GM15510 (cell line): Measurements from ENCODE around the gene EXOSC3.

Experiments
- POLR2A ChIP-seq: IDR thresholded peaks from 3 replicates; pipeline ENCODE4 v1.6.1; 2011; ENCODE audit warnings: borderline replicate concordance; ENCODE audit not compliant: insufficient read length; ENCODE audit errors: extremely low read depth

The EXOSC3 gene

DNA sequence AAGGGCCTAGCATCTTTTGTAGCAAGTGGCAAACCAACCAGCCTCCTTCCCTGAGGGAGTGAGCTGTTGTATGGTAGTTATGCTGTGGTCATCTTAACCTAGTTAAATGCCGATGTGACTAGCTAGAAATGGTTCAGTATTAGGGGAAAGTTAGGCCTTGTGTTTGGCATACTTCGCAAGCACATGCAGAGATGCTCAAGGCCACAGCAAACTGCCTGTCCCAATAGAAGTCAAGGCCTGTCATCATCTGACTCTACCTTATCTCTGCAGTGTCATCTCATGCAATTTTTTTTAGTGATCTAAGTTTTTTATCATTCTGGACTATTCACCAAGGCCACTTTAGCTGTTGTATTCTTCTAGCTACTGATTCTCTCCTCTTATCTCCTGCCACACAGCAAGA is 5.2 kb upstream of the EXOSC3 start:
- TF ChIP-seq POLR2A, result no peak

DNA sequence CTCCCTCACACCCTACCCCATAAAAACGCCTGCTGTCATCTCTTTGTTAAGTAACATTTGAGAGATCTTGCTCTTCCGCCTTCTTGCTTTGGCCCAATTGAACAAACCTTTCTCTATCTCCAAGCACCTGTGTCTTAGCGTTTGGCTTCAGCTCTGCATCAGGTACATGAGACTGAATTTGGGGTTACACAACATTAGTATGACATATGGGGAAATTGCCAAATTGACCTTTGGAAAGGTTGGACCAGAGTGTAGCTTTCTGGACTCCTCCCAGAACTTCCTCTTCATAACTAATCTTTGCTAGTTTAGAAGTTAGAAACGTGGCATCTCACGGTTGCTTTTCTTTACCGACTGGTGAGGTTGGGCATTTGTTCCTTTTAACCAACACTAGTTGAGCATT is 3.5 kb upstream of the EXOSC3 start:
- no peak for TF ChIP-seq POLR2A

DNA sequence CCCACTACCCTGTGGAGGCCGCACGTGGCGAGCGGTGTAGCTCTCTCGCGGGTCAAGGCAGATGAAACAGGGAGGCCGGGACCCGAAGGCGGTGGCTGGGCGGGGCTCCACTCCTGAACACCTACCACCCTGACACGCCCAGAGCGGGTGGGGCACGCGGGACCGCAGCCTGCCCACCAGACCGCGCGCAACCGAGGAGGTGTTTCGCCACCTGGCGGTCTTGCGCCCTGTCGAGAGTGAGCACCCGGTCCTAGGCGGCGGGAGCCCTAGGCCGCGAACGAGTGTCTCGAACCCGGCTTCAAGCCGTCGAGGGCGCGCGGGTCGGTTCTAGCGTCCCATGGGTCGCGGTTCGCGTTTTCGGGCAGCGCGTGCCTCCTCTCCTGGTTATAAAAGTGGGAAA is 2.2 kb upstream of the EXOSC3 start:
- no peak for TF ChIP-seq POLR2A

DNA sequence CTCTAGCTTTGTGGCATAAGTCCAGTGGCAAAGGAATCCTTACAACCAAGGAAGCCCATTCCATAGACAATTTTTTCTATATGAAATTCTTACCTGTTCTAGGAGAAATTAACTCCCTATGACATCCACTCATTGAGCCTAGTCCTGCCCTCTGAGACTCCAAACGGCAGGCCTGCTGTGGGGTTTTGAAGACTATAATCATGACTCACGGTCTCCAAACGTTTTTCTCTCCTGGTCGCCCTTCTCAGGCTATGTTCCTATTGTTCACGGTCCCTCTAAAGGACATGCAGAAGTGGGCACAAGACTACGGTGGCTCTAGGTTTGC is 611 bp downstream of the EXOSC3 start:
- no peak for TF ChIP-seq POLR2A

DNA sequence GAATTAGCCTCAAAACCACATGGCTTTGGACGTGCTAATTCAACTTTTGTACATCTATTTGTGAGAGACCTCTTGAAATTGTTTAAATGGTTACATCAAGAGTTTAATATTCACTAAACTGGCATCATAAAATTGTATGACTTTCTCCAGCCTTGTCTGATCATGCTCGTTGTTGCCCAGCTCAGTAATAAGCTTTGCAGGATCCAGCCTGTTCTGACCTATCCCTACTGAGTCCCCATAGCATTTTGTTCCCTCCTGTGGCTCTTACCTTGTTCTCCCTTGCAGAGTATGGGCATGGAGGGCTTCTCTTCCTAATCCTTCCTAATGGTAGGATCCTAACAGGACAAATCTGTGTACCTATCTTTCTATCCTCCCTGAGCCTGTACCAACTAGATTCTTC is 6.3 kb downstream of the EXOSC3 start:
- TF ChIP-seq POLR2A, result no peak

DNA sequence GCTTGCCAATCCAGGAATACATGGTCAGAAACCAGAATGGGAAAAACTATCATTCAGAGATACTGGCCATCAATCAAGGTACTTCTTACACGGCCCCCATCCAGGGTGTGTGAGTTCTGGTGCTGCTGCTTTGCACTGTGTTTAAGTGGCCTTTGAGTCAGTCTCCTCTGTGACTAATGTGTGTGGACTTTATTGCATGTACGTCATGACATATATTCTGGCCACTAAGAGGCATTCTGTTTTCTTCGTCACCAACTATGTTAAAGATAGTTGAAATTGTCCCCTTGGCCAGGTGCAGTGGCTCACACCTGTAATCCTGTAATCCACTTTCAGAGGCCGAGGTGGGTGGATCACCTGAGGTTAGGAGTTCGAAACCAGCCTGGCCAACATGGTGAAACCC is 8.5 kb downstream of the EXOSC3 start:
- no peak for TF ChIP-seq POLR2A

DNA sequence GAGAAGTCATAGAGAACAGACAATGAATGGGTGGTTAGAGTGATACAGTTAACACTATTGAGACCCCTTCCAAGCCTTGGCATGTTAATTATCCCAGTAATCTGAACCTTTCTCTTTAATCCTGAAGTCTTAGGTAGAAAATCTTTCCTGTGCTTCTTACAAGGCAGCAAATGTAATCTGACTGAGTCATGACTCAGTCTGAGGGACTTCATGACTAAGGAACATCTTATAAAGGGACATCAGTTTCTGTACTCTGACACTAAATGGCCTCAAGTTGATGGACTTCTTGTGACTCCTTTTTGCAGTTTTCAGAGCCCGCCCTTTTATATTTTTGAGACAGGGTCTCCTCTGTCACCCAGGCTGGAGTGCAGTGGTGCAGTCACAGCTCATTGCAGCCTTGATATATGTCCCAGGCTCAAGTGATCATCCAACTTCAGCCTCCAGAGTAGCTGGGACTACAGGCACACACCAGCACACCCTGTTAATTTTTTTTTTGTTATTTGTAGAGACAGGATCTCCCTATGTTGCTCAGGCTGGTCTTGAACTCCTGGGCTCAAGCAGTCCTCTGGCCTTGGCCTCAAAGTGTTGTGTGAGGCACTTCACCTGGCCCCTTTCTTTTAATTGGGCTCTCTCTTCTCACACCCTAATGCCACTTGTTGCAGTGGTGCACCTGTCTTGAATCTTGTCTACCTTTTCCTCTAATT is 9.5 kb downstream of the EXOSC3 start:
- TF ChIP-seq POLR2A, result no peak

DNA sequence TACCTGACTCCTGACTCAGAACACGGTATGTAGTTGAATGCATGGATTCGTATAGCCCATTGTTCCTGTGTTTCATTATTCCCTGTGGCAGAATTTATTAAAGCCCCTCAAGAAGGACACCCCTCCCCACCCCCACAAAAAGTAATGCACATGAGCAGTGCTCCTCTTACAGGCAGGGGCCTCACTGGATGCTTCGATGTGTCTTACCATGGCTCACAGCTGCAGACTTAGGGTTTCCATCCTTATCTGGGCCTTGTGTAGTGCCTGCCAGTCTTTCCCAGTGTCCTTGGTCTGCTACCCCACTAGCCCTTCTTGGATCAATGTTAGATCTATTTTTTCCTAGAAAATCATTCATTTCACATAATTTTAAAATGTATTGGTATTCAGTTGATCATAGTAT is 14.9 kb downstream of the EXOSC3 start:
- TF ChIP-seq POLR2A, result no peak

DNA sequence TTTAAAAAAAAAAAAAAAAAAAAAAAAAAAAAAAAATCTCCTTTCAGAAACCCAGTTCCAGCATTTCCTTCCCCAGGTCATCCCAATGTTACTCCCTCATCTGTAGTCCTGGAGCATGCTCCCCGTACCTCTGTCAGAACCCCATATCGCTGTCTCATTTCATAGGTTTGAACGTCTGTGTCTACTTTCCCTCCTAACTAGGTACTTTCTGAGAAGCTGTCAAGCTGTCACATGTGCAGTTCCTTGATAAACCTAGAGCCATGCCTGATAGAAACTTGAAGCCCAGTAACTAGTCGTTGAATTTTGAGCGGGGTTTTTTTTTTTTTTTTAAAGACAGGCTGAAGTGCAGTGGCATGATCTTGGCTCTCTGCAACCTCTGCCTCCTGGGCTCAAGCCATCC is 15.6 kb downstream of the EXOSC3 start:
- TF ChIP-seq POLR2A, result no peak

DNA sequence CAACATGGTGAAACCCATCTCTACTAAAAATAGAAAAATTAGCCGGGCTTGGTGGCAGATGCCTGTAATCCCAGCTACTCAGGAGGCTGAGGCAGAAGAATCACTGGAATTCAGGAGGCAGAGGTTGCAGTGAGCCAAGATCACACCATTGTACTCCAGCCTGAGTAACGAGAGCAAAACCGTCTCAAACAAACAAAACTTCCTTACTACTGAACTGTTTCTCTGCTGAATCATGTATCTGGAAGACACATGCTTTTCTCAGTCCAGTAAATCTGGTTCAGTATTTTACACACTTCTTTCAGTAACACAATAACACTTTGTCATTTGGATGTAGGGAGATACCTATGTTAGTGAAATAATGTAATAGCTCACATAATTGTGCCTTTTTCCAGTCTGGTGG is 23.4 kb downstream of the EXOSC3 start:
- TF ChIP-seq POLR2A, result no peak

DNA sequence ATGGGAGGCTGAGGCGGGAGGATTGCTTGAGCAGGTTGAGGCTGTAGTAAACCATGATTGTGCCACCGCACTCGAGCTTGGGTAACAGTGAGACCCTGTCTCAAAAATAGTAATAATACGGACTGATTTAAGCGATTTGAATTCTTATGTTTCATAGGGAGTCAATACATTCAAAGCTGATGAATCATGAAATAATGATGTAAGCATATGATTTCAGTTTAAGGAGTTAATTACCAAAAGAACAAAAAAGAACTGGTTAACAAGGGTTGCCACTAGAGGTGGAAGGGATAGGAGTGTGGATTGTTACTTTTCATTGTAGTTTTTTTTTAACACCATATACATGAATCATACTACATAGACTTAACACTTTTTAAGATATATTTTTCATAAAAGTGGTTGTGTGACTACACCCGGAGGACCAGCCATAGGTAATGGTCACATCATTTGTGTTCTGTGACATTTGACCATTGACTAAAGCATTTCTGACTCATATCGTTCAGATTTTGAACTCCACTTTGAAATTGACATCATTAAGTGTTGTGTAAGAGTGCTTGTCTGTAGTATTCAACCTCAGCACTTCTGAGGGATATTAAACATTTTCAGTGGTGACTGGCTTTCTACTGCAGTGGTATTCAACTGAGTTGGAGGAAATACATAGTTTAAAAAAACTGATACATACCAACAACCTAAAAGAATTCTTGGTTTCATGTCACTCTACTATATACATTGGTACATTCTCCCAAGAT is 24.3 kb downstream of the EXOSC3 start:
- no peak for TF ChIP-seq POLR2A

DNA sequence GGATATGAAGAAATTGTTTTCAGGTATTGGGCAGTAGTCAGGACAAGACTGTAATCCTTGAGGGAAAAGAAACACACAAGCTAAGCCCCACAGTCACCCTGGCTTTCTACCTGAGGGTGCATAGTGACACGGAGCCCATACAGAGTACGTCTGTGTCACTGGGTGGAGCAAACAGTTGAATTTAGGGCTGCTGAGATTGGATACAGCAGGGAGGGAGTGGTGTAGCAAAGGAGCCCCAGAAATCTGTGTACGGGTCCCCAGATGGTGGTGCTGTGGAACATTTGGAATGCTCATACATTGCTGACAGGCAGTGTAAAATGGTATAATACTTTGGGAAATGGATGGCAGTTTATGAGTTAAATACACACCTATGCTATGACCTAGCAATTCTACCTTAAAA is 26.1 kb downstream of the EXOSC3 start:
- no peak for TF ChIP-seq POLR2A

DNA sequence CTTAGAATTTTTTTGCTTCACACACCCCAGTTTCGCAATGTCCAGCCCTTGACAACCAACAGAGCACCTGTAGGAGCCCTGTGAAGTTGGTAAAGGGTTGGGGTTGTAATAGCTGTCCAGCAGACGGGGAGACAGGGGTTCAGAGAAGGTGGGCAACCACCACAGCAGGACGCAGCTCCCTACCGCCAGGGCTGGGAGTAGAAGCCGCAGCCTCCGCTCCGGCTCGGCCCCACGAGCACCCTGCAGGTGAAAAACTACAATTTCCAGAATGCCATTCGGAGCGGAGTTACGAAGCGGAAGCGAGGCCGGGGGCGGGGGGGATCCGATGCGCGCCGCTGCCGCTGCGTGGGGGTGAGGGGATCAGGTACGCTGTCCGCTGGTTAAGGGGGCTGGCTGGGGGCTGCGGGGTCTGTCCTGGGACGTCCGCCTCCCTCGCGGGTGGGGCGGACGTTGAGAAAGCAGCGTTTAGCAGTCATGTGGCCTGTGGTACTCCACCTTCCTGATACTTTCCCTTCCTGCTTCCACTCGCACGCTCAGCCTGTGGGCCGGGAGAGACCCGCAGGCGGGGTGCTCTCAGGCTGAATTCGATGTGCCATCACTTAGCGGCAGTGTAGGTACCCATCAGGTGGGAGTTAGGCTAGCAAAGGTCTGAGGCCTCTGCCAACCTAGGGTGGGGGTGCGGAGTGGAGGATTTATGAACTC is 31.2 kb downstream of the EXOSC3 start, which contains the start of gene TRMT10B:
TRMT10B (plus strand) TSS at position 317 of the 702 bp plus-strand sequence. CDS start 8,127 bp downstream, outside the sequence.
- TF ChIP-seq POLR2A, result peak; percentile 69

DNA sequence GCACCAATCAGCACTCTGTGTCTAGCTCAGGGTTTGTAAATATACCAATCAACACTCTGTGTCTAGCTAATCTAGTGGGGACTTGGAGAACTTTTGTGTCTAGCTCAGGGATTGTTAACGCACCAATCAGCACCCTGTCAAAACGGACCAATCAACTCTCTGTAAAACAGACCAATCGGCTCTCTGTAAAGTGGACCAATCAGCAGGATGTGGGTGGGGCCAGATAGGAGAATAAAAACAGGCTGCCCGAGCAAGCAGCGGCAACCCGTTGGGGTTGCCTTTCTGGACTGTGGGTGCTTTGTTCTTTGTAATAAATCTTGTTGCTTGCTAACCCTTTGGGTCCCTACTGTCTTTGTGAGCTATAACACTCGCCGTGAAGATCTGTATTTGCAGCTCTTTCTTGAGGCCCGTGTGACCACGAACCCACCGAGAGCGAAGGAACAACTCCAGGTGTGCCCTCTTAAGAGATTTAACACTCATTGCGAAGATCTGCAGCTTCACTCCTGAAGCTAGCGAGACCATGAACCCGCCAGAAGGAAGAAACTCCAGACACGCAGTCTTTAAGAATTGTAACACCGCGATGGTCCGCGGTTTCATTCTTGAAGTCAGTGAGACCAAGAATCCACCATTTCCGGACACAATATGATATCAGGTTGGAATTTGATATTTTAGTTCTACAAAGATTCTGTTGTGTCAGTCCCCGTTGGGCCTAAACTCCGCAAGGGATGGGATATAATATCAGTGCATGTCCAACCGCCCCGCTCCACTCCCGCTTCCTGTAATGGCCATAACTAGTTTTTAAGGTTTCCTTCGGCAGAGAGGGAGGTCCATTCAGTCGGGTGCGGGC is 32.0 kb downstream of the EXOSC3 start:
- no peak for TF ChIP-seq POLR2A

DNA sequence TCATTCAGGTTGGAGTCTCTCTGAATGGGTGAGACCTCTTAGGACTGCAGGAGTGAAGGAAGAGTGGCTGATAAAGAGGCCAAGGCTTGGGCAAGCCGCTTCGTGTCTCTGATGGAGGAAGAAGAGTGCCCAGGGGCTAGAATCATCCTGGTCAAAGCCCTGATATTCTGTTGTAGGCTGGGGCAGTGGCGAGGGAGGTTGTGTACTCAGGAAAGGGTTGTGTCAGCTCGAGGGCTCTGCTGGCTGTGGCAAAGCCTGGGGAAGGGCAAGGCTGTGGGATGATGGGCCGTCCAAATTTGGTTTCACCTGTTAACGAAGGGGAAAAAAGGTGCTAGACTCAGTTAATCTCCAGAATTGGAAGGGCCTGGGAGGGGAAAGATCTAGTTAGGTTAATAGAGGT is 33.7 kb downstream of the EXOSC3 start:
- TF ChIP-seq POLR2A, result no peak
